Neural progenitor cell (in vitro differentiated cells): ENCODE results near the gene CIB2. TPM values are rescaled to one million over a fixed set of nuclear protein-coding genes. Genes with fewer than 3 reads are reported as not detected.

Experiments
- DNase-seq: peaks from one replicate; pipeline ENCODE4 v3.0.0-alpha.2; 2016; ENCODE audit warnings: low spot score
- H2AFZ ChIP-seq: fragments of 200-600 bp; sonication (generic); replicated peaks from 2 replicates; pipeline ENCODE4 v1.6.1; 2016; ENCODE audit warnings: antibody characterized with exemption
- H3F3A ChIP-seq: fragments of 200-600 bp; sonication (generic); 2 replicates; pipeline ENCODE4 v1.6.1; 2016; ENCODE audit warnings: antibody characterized with exemption, low read depth
- H3K27ac ChIP-seq: fragments of 200-600 bp; sonication (generic); 2 replicates; pipeline ENCODE4 v1.5.1; 2016; ENCODE audit warnings: mild to moderate bottlenecking
- H3K27me3 ChIP-seq: fragments of 200-600 bp; sonication (generic); 2 replicates; pipeline ENCODE4 v1.6.1; 2016; ENCODE audit warnings: mild to moderate bottlenecking, moderate library complexity
- H3K36me3 ChIP-seq: fragments of 200-600 bp; sonication (generic); 2 replicates; pipeline ENCODE4 v1.5.1; 2016
- H3K4me1 ChIP-seq: fragments of 200-600 bp; sonication (generic); 2 replicates; pipeline ENCODE4 v1.6.1; 2016; ENCODE audit warnings: mixed run types
- H3K4me2 ChIP-seq: fragments of 200-600 bp; sonication (generic); 2 replicates; pipeline ENCODE4 v1.6.1; 2016
- H3K4me3 ChIP-seq: fragments of 200-600 bp; sonication (generic); 2 replicates; pipeline ENCODE4 v1.5.1; 2016
- H3K79me2 ChIP-seq: fragments of 200-600 bp; sonication (generic); 2 replicates; pipeline ENCODE4 v1.6.1; 2016; ENCODE audit warnings: low read depth
- H3K9ac ChIP-seq: fragments of 200-600 bp; sonication (generic); 2 replicates; pipeline ENCODE4 v1.6.1; 2016
- H3K9me3 ChIP-seq: fragments of 200-600 bp; sonication (generic); 2 replicates; pipeline ENCODE4 v1.5.1; 2016; ENCODE audit warnings: low read depth
- H4K20me1 ChIP-seq: fragments of 200-600 bp; sonication (generic); 2 replicates; pipeline ENCODE4 v1.6.1; 2016; ENCODE audit warnings: low read depth
- H3K27ac Mint-ChIP-seq: 3 replicates; pipeline ENCODE4 v1.8.0; 2021; ENCODE audit warnings: mixed read lengths
- H3K27me3 Mint-ChIP-seq: 2 replicates; pipeline ENCODE4 v1.8.0; 2022; ENCODE audit warnings: low read depth, mild to moderate bottlenecking, inconsistent platforms, moderate library complexity, mixed read lengths; ENCODE audit not compliant: insufficient read depth
- H3K36me3 Mint-ChIP-seq: 3 replicates; pipeline ENCODE4 v1.8.0; 2021; ENCODE audit warnings: mixed read lengths
- H3K4me1 Mint-ChIP-seq: 3 replicates; pipeline ENCODE4 v1.8.0; 2021; ENCODE audit warnings: mixed read lengths
- H3K4me3 Mint-ChIP-seq: 3 replicates; pipeline ENCODE4 v1.8.0; 2021; ENCODE audit warnings: mild to moderate bottlenecking, moderate library complexity, mixed read lengths
- H3K9me3 Mint-ChIP-seq: 3 replicates; pipeline ENCODE4 v1.8.0; 2020; ENCODE audit warnings: mixed read lengths
- CTCF ChIP-seq: fragments of 200-600 bp; sonication (generic); IDR thresholded peaks from 2 replicates; pipeline ENCODE4 v1.5.1; 2017; ENCODE audit warnings: antibody characterized with exemption, mild to moderate bottlenecking
- EZH2 ChIP-seq: fragments of 200-600 bp; sonication (generic); IDR thresholded peaks from 2 replicates; pipeline ENCODE4 v1.6.1; 2017; ENCODE audit warnings: antibody characterized with exemption, mild to moderate bottlenecking, moderate library complexity
- EZH2phosphoT487 ChIP-seq: fragments of 200-600 bp; sonication (generic); IDR thresholded peaks from 2 replicates; pipeline ENCODE4 v1.6.1; 2017; ENCODE audit warnings: antibody characterized with exemption
- total RNA-seq: library from RNA; depleted of rRNA; stranded (reverse); fragments of >200 nt; gene quantifications from 2 replicates; pipeline ENCODE4 v1.2.3, GENCODE V29; 2015; ENCODE audit warnings: low replicate concordance

The CIB2 gene
- total RNA-seq, 1 donor from 2014 or later, result 40.6 TPM

- H3K4me3 Mint-ChIP-seq, result no peak overlapping the region
- no peaks in the 10 kb centered on the region for H3K79me2 ChIP-seq
- H3K9me3 ChIP-seq, result no peaks in the 10 kb centered on the region
- no peak for TF ChIP-seq CTCF
- H2AFZ ChIP-seq, result no peak overlapping the region
- H3K27ac Mint-ChIP-seq, result peak overlapping the region; percentile 43
- H3K36me3 Mint-ChIP-seq, result peaks cover 3% of the 10 kb centered on the region
- peaks cover 8% of the 10 kb centered on the region for H3K27me3 Mint-ChIP-seq
- no peak overlapping the region for H3K4me2 ChIP-seq
- H3K9me3 Mint-ChIP-seq, result no peaks in the 10 kb centered on the region
- H3K4me1 Mint-ChIP-seq, result peaks cover 7% of the 10 kb centered on the region
- H3K4me3 ChIP-seq, result no peak overlapping the region
- H3K9ac ChIP-seq, result no peak overlapping the region
- no peaks in the 10 kb centered on the region for H4K20me1 ChIP-seq
- no peak for DNase-seq
- H3K27me3 ChIP-seq, result no peaks in the 10 kb centered on the region
- H3K4me1 ChIP-seq, result no peaks in the 10 kb centered on the region
- H3K36me3 ChIP-seq, result no peaks in the 10 kb centered on the region
- no peaks in the 10 kb centered on the region for H3F3A ChIP-seq
- no peak overlapping the region for H3K27ac ChIP-seq
These were observed 25.6 kb downstream of the CIB2 start for GRCh38 chr15:78105476-78106241.

- Mint-ChIP-seq H3K4me1 (peaks cover 7% of the 10 kb centered on the region), H3K9me3 (no peaks in the 10 kb centered on the region), H3K27ac (no peak overlapping the region), H3K36me3 (peaks cover 3% of the 10 kb centered on the region), H3K4me3 (no peak overlapping the region), H3K27me3 (peaks cover 8% of the 10 kb centered on the region)
- TF ChIP-seq EZH2phosphoT487 (no peak), CTCF (no peak), EZH2 (no peak)
- Histone ChIP-seq H2AFZ (no peak overlapping the region), H3K4me3 (no peak overlapping the region), H3K9ac (no peak overlapping the region), H3K79me2 (no peaks in the 10 kb centered on the region), H4K20me1 (no peaks in the 10 kb centered on the region), H3F3A (no peaks in the 10 kb centered on the region), H3K4me2 (no peak overlapping the region), H3K9me3 (no peaks in the 10 kb centered on the region), H3K36me3 (no peaks in the 10 kb centered on the region), H3K27me3 (no peaks in the 10 kb centered on the region), H3K4me1 (no peaks in the 10 kb centered on the region), H3K27ac (no peak overlapping the region)
- no peak for DNase-seq
These were observed 26.4 kb downstream of the CIB2 start for GRCh38 chr15:78104566-78105475.

GRCh38 chr15:78104119-78104479 is 27.1 kb downstream of the CIB2 start:
- H3K4me3 Mint-ChIP-seq, result no peak overlapping the region
- Histone ChIP-seq H3K9me3 (no peaks in the 10 kb centered on the region), H3F3A (no peaks in the 10 kb centered on the region), H3K36me3 (no peaks in the 10 kb centered on the region), H3K79me2 (no peaks in the 10 kb centered on the region), H3K27me3 (no peaks in the 10 kb centered on the region), H3K4me1 (no peaks in the 10 kb centered on the region), H4K20me1 (no peaks in the 10 kb centered on the region), H3K27ac (no peak overlapping the region), H2AFZ (no peak overlapping the region), H3K4me3 (no peak overlapping the region), H3K4me2 (no peak overlapping the region), H3K9ac (no peak overlapping the region)
- peaks cover 3% of the 10 kb centered on the region for H3K36me3 Mint-ChIP-seq
- H3K4me1 Mint-ChIP-seq, result peaks cover 7% of the 10 kb centered on the region
- no peak for DNase-seq
- H3K27ac Mint-ChIP-seq, result no peak overlapping the region
- peaks cover 8% of the 10 kb centered on the region for H3K27me3 Mint-ChIP-seq
- TF ChIP-seq CTCF (no peak), EZH2phosphoT487 (no peak), EZH2 (no peak)
- H3K9me3 Mint-ChIP-seq, result no peaks in the 10 kb centered on the region
